A673 (cell line): Measurements from ENCODE around the gene NPAS2.

ENCODE experiments used
- CTCF ChIP-seq: fragments of 300-800, 200-600 bp; sonication (generic); conservative IDR thresholded peaks from 2 replicates; pipeline ENCODE4 v1.5.1; 2017; ENCODE audit warnings: low read depth, mild to moderate bottlenecking, antibody characterized with exemption, low read length, moderate library complexity, mixed read lengths
- EZH2 ChIP-seq: fragments of 200-600 bp; sonication (generic); IDR thresholded peaks from 2 replicates; pipeline ENCODE4 v1.6.1; 2017; ENCODE audit warnings: borderline replicate concordance, low read depth, mild to moderate bottlenecking, mixed read lengths, antibody characterized with exemption, low read length; ENCODE audit not compliant: poor library complexity, severe bottlenecking

GRCh38 chr2:100909534-100910081, 89.7 kb downstream of the NPAS2 start:
- TF ChIP-seq CTCF (no peak), EZH2 (no peak)
